Fibroblast of skin of abdomen (primary cell): ENCODE data around the gene TGIF2.
"Not testable (repeated sequence)": the region's sequence is repeated elsewhere in the genome, so short reads cannot be mapped to it uniquely, and the experiment has no call there.

Source experiments
- DNase-seq: peaks from one replicate; pipeline ENCODE4 v3.0.0-alpha.2; 2013

The TGIF2 gene

GRCh38 chr20:36547186-36548005, 26.0 kb upstream of the TGIF2 start:
- no peak for DNase-seq

- no peak for DNase-seq
Measured at GRCh38 chr20:36548006-36548315, 25.4 kb upstream of the TGIF2 start.

DNA sequence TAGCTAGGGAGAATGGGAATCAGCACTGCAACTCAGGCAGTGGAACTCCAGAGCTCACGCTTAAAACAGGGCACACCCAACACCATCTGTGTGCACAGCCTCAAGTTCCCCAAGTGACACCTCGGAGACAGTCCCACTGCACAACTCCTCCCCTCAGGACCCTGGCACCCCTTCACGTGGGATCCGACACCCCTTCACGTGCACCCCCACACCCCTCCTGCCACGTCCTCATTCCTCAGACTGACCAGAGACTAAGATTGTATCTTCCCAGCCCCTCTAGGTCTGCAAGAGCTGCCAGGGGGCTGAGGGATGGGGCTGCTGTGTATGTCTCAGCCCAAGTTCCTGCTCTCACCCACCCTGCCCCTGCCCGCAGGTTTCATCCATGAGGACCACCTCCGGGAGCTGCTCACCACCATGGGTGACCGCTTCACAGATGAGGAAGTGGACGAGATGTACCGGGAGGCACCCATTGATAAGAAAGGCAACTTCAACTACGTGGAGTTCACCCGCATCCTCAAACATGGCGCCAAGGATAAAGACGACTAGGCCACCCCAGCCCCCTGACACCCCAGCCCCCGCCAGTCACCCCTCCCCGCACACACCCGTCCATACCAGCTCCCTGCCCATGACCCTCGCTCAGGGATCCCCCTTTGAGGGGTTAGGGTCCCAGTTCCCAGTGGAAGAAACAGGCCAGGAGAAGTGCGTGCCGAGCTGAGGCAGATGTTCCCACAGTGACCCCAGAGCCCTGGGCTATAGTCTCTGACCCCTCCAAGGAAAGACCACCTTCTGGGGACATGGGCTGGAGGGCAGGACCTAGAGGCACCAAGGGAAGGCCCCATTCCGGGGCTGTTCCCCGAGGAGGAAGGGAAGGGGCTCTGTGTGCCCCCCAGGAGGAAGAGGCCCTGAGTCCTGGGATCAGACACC, 24.4 kb upstream of the TGIF2 start:
- DNase-seq = no peak

GRCh38 chr20:36549628-36549941, 23.8 kb upstream of the TGIF2 start:
- DNase-seq = no peak

DNA sequence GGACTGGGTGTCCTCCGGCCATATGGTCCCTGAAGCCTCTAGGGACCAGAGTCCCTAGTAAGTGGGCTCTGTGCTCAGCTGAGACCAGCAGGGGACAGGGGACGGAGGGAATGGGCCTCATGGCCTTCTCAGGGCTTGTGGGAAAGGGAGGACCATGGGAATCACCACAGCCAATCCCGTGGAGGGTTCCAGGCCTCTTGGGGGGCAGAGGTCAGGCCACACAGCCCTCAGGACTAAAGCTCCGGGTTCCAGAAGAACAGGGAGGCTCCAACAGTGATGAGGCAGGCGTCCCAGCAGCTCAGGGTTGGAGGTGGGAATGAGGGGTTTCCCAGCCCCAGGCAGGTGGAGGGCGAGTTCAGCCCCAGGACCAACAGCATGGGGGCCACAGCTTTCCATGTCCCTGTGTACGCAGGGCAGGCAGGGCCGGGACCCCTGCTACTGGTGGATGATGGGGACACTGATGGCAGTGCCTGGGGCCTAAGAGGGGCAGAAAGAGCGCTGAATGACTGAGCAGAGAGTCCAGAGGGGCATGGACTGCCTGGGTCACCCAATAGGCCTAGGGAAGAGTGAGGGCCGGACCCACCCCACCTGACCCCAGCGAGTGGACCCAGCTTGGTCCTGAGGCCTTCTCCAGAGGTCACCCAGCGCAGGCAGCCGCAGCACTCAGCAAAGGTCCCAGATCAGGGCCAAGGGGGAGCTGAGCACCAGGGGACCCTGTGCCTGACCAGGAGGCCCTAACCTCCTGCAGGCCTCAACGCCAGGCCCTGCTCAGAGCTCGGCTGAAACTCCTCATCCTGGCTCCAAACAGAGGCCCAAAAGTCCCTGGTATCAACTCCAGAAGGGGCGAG, 23.2 kb upstream of the TGIF2 start:
- DNase-seq = no peak

DNA sequence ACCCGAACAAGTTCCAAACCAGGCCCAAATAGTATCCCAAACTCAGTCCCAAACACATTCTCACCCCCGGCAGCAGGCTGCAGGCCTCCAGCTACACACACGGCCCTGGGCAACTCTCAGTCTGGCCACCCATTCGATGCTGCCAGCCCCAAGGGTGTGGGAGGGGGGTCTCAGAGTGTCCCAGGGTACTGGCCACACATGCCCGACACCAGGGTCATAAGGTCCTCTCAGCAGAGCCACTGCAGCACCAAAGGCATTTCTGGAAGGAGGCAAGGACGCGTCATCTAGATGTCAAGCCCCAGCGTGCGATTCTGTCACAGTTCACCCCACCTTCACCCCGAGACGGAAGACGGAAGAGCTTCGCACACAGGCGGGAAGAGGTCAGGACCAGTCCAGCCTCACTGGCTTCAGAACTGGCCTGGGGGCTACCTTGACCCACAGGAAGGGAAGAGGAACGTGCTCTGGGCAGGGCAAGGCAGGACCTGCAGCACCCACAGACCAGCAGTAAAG, 22.6 kb upstream of the TGIF2 start:
- DNase-seq = peak; percentile 28

DNA sequence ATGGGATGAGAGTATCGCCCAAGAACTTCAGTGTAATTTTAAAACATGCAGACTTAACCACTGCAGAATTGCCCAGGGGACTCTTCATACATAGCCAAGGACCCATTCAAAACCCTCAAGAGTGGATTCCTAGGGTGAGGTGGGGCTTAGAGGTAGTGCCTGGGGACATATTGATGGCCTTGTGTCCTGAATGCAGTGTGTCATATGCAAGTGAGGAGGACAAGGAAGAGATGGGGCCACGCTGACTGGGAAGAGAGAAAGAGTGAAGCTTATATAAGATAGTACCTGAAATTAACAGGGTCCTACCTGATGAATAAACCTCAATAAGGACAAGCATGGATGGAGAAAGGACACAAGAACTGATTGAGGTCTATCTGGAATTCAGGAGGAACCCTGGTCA, 18.1 kb upstream of the TGIF2 start:
- DNase-seq = no peak

- DNase-seq = no peak
Measured at GRCh38 chr20:36562724-36563123, 10.7 kb upstream of the TGIF2 start.

DNA sequence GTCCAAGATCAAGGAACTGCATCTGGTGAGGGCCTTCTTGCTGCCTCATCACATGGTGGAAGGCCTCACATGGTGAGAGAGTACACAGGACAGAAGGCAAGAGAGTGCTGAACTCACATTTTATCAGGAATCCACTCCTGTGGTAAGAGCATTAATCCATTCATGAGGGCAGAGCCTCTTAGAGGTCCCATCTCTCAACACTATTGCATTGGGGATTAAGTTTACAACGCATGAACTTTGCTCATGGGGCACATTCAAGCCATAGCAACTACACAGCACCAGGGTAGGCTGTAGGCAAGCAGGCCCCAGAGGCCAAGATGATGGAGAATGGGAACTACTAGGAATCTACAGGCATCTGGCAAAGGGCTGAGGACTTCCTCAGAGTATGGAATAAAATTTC, 10.0 kb upstream of the TGIF2 start:
- no peak for DNase-seq

- DNase-seq = not testable (repeated sequence)
Measured at GRCh38 chr20:36564078-36564725, 9.2 kb upstream of the TGIF2 start.

DNA sequence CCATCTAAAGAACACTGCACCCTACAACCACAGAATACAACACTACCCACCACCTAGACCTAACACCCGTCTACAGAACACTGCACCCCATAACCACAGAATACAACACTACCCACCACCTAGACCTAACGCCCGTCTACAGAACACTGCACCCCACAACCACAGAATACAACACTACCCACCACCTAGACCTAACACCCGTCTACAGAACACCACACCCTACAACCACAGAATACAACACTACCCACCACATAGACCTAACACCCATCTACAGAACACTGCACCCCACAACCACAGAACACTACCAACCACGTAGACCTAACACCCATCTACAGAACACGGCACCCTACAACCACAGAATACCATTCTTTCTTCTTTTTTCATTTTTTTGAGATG, 8.7 kb upstream of the TGIF2 start:
- not testable (repeated sequence) for DNase-seq

DNA sequence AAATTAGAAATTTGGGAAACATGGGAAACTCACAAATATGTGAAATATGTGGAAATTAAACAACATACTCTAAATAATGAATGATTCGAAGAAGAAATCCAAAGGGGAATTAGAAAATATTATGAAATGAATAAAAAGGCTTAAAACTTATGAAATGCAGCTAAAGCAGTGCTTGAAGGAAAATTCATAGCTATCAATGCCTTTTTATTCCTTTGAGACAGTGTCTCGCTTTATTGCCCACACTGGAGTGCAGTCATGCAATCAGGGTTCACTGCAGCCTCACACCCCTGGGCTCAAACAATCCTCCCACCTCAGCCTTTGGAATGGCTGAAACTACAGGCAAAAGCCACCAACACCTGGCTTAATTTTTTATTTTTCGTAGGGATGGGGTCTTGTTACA, 7.9 kb upstream of the TGIF2 start:
- DNase-seq = no peak

GRCh38 chr20:36569847-36570429, 3.5 kb upstream of the TGIF2 start:
- peak; percentile 48 for DNase-seq

DNA sequence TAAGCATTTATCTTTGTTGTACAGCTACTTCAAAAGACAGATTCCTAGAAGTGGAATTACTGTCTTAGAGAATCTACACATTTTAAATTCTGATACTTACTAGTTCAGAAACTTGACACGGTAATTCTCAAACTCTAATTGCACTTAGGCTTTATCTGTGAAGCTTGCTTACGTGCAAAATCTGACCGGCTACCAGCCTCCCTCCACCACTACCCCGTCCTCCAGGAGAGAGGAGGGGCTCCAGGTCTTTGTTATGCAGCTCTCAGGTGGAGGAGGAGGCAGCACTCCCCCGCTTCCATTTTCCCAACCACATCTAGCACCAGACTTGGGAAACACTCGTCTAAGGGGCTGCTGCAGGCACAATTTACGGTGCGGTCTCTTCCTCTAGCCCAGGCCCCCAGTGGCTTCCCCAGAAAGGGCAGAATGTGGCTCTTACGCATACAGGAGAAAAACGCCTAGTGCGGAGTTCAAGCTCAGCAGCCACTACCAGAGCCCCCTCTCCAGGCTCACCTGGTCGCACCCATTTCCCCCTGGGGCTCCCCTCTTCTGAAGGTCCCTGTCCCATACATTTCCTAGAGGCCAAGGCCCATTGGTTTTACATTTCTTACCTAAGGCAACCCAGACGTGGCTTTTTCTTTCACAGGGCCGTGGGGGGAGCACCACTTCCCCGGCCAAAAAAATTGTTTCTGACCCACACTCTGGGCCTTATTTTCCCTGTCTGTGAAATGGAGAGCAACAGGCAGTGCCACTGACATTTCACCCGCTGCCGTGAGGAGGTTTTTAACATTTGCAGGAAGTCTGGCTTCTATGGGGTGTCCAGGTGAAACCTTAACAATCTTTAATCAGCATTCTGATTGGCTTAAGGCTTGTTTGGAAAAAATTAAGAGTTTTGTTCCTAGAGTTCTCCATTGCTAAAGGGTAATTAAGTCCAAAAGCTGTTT, 1.6 kb upstream of the TGIF2 start:
- DNase-seq = no peak

DNA sequence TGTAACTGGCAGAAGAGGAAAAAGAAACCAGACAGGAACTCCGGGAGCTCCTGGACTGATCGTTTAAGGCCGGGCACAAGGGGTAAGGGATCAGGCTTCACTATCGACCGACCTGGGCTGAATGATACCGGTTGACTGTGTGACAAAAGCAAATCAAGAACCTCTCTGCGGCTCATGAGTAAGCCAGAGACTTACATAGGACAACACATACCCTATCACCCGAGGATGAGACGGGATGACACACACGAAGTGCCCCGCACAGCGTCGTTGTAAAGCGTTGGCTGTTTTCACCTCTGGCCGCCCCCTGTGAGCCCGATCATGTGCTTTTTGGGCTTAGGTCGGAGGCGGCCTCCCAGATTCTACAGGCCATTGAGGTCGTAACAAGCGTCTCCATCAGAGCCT, 695 bp upstream of the TGIF2 start:
- peak; percentile 24 for DNase-seq

GRCh38 chr20:36573798-36574365, 485 bp downstream of the TGIF2 start:
- peak; percentile 11 for DNase-seq

GRCh38 chr20:36574366-36575135, 1.2 kb downstream of the TGIF2 start:
- peak; percentile 41 for DNase-seq

GRCh38 chr20:36576081-36576445, 2.7 kb downstream of the TGIF2 start:
- DNase-seq = no peak

- no peak for DNase-seq
Measured at GRCh38 chr20:36578356-36579041, 5.1 kb downstream of the TGIF2 start.
